HEK293 (cell line): Measurements from ENCODE around the gene HMG20B.

ENCODE experiments used
- BCL11A ChIP-seq: fragments of 450-650 bp; formaldehyde crosslinking; IDR thresholded peaks from 2 replicates; pipeline ENCODE4 v1.5.1; 2016; ENCODE audit warnings: low read depth, missing biosample characterization, missing genetic modification characterization
- EGR2 ChIP-seq: fragments of 450-650 bp; formaldehyde crosslinking; IDR thresholded peaks from 2 replicates; pipeline ENCODE4 v1.5.1; 2016; ENCODE audit warnings: low read depth, missing biosample characterization, missing genetic modification characterization
- FEZF1 ChIP-seq: fragments of 450-650 bp; formaldehyde crosslinking; IDR thresholded peaks from 2 replicates; pipeline ENCODE4 v1.5.1; 2016; ENCODE audit warnings: missing biosample characterization, missing genetic modification characterization
- GFI1B ChIP-seq: fragments of 450-650 bp; formaldehyde crosslinking; IDR thresholded peaks from 2 replicates; pipeline ENCODE4 v1.5.1; 2016; ENCODE audit warnings: missing biosample characterization, missing genetic modification characterization
- IKZF3 ChIP-seq: fragments of 450-650 bp; IDR thresholded peaks from 2 replicates; pipeline ENCODE4 v1.5.0; 2018; ENCODE audit warnings: missing biosample characterization, mild to moderate bottlenecking, missing genetic modification characterization, moderate library complexity
- KLF1 ChIP-seq: fragments of 450-650 bp; formaldehyde crosslinking; IDR thresholded peaks from 2 replicates; pipeline ENCODE4 v1.5.1; 2016; ENCODE audit warnings: missing biosample characterization, missing genetic modification characterization
- MYNN ChIP-seq: fragments of 450-650 bp; formaldehyde crosslinking; IDR thresholded peaks from 2 replicates; pipeline ENCODE4 v1.5.1; 2016; ENCODE audit warnings: missing biosample characterization, missing genetic modification characterization, borderline replicate concordance
- PRDM1 ChIP-seq: fragments of 450-650 bp; formaldehyde crosslinking; IDR thresholded peaks from 2 replicates; pipeline ENCODE4; 2016; ENCODE audit warnings: missing biosample characterization, missing genetic modification characterization
- SETDB1 ChIP-seq: IDR thresholded peaks from one replicate; pipeline ENCODE4 v1.6.1; 2017; ENCODE audit warnings: mild to moderate bottlenecking, low read length, moderate library complexity, mixed read lengths; ENCODE audit not compliant: insufficient read length
- SP2 ChIP-seq: fragments of 450-650 bp; formaldehyde crosslinking; IDR thresholded peaks from 2 replicates; pipeline ENCODE4 v1.5.1; 2016; ENCODE audit warnings: missing biosample characterization, missing genetic modification characterization
- SP3 ChIP-seq: fragments of 450-650 bp; formaldehyde crosslinking; IDR thresholded peaks from 2 replicates; pipeline ENCODE4 v1.5.1; 2016; ENCODE audit warnings: missing biosample characterization, missing genetic modification characterization
- SP7 ChIP-seq: fragments of 450-650 bp; formaldehyde crosslinking; IDR thresholded peaks from 2 replicates; pipeline ENCODE4 v1.5.1; 2016; ENCODE audit warnings: missing biosample characterization, missing genetic modification characterization
- YY1 ChIP-seq: fragments of 450-650 bp; formaldehyde crosslinking; IDR thresholded peaks from 2 replicates; pipeline ENCODE4 v1.5.1; 2018; ENCODE audit warnings: missing biosample characterization, missing genetic modification characterization
- ZBTB48 ChIP-seq: fragments of 450-650 bp; formaldehyde crosslinking; IDR thresholded peaks from 2 replicates; pipeline ENCODE4 v1.5.1; 2016; ENCODE audit warnings: missing biosample characterization, missing genetic modification characterization
- ZBTB7A ChIP-seq: fragments of 450-650 bp; formaldehyde crosslinking; IDR thresholded peaks from 2 replicates; pipeline ENCODE4 v1.5.1; 2016; ENCODE audit warnings: low read depth, missing biosample characterization, missing genetic modification characterization
- ZFHX2 ChIP-seq: fragments of 450-650 bp; formaldehyde crosslinking; conservative IDR thresholded peaks from 2 replicates; pipeline ENCODE4 v1.5.1; 2016; ENCODE audit warnings: missing biosample characterization, missing genetic modification characterization
- ZFP69B ChIP-seq: fragments of 450-650 bp; formaldehyde crosslinking; IDR thresholded peaks from 2 replicates; pipeline ENCODE4 v1.5.1; 2016; ENCODE audit warnings: missing biosample characterization, missing genetic modification characterization
- ZNF292 ChIP-seq: fragments of 450-650 bp; formaldehyde crosslinking; IDR thresholded peaks from 2 replicates; pipeline ENCODE4 v1.5.1; 2016; ENCODE audit warnings: low read depth, missing biosample characterization, missing genetic modification characterization, borderline replicate concordance
- ZNF302 ChIP-seq: fragments of 450-650 bp; formaldehyde crosslinking; IDR thresholded peaks from 2 replicates; pipeline ENCODE4 v1.5.1; 2016; ENCODE audit warnings: missing biosample characterization, missing genetic modification characterization, low read depth
- ZNF335 ChIP-seq: fragments of 450-650 bp; formaldehyde crosslinking; conservative IDR thresholded peaks from 2 replicates; pipeline ENCODE4 v1.5.1; 2016; ENCODE audit warnings: missing biosample characterization, missing genetic modification characterization
- ZNF350 ChIP-seq: fragments of 450-650 bp; formaldehyde crosslinking; IDR thresholded peaks from 2 replicates; pipeline ENCODE4 v1.5.0; 2017; ENCODE audit warnings: missing biosample characterization, mild to moderate bottlenecking, missing genetic modification characterization
- ZNF391 ChIP-seq: fragments of 450-650 bp; formaldehyde crosslinking; IDR thresholded peaks from 2 replicates; pipeline ENCODE4 v1.5.1; 2016; ENCODE audit warnings: low read depth, missing biosample characterization, missing genetic modification characterization, borderline replicate concordance
- ZNF404 ChIP-seq: fragments of 450-650 bp; formaldehyde crosslinking; IDR thresholded peaks from 2 replicates; pipeline ENCODE4 v1.5.1; 2017; ENCODE audit warnings: missing biosample characterization, missing genetic modification characterization
- ZNF433 ChIP-seq: fragments of 450-650 bp; formaldehyde crosslinking; IDR thresholded peaks from 2 replicates; pipeline ENCODE4 v1.5.1; 2016; ENCODE audit warnings: missing biosample characterization, missing genetic modification characterization, low read depth
- ZNF514 ChIP-seq: fragments of 450-650 bp; formaldehyde crosslinking; IDR thresholded peaks from 2 replicates; pipeline ENCODE4 v1.5.1; 2016; ENCODE audit warnings: missing biosample characterization, missing genetic modification characterization
- ZNF530 ChIP-seq: fragments of 450-650 bp; formaldehyde crosslinking; IDR thresholded peaks from 2 replicates; pipeline ENCODE4 v1.5.1; 2016; ENCODE audit warnings: low read depth, missing biosample characterization, missing genetic modification characterization
- ZNF561 ChIP-seq: fragments of 450-650 bp; IDR thresholded peaks from 2 replicates; pipeline ENCODE4 v1.5.1; 2018; ENCODE audit warnings: missing biosample characterization, missing genetic modification characterization, borderline replicate concordance
- ZNF585B ChIP-seq: fragments of 450-650 bp; formaldehyde crosslinking; IDR thresholded peaks from 2 replicates; pipeline ENCODE4 v1.5.1; 2016; ENCODE audit warnings: missing biosample characterization, missing genetic modification characterization
- ZNF596 ChIP-seq: fragments of 450-650 bp; IDR thresholded peaks from 2 replicates; pipeline ENCODE4 v1.5.0; 2018; ENCODE audit warnings: missing biosample characterization, mild to moderate bottlenecking, missing genetic modification characterization, moderate library complexity
- ZNF610 ChIP-seq: fragments of 450-650 bp; formaldehyde crosslinking; IDR thresholded peaks from 2 replicates; pipeline ENCODE4 v1.5.1; 2016; ENCODE audit warnings: missing biosample characterization, missing genetic modification characterization, borderline replicate concordance
- ZNF701 ChIP-seq: fragments of 450-650 bp; formaldehyde crosslinking; IDR thresholded peaks from 2 replicates; pipeline ENCODE4 v1.5.1; 2016; ENCODE audit warnings: missing biosample characterization, missing genetic modification characterization
- ZNF76 ChIP-seq: fragments of 450-650 bp; formaldehyde crosslinking; IDR thresholded peaks from 2 replicates; pipeline ENCODE4; 2016; ENCODE audit warnings: low read depth, missing biosample characterization, missing genetic modification characterization, borderline replicate concordance
- ZNF776 ChIP-seq: fragments of 450-650 bp; formaldehyde crosslinking; IDR thresholded peaks from 2 replicates; pipeline ENCODE4 v1.5.0; 2017; ENCODE audit warnings: missing biosample characterization, missing genetic modification characterization, borderline replicate concordance
- ZNF777 ChIP-seq: fragments of 450-650 bp; formaldehyde crosslinking; IDR thresholded peaks from 2 replicates; pipeline ENCODE4 v1.5.1; 2017; ENCODE audit warnings: missing biosample characterization, missing genetic modification characterization, borderline replicate concordance
- ZNF785 ChIP-seq: fragments of 450-650 bp; formaldehyde crosslinking; IDR thresholded peaks from 2 replicates; pipeline ENCODE4 v1.5.1; 2016; ENCODE audit warnings: missing biosample characterization, missing genetic modification characterization
- ZNF830 ChIP-seq: fragments of 450-650 bp; IDR thresholded peaks from 2 replicates; pipeline ENCODE4 v1.5.0; 2018; ENCODE audit warnings: missing biosample characterization, missing genetic modification characterization, low read depth, mild to moderate bottlenecking, moderate library complexity
- ZSCAN30 ChIP-seq: fragments of 450-650 bp; IDR thresholded peaks from 2 replicates; pipeline ENCODE4 v1.5.1; 2018; ENCODE audit warnings: missing biosample characterization, mild to moderate bottlenecking, missing genetic modification characterization, moderate library complexity
- TF ChIP-seq, protein P1 (sequence below): fragments of 450-650 bp; formaldehyde crosslinking; IDR thresholded peaks from 2 replicates; pipeline ENCODE4 v1.5.1; 2016; ENCODE audit warnings: missing biosample characterization, missing genetic modification characterization
- TF ChIP-seq, protein P2 (sequence below): fragments of 450-650 bp; formaldehyde crosslinking; IDR thresholded peaks from 2 replicates; pipeline ENCODE4 v1.5.1; 2016; ENCODE audit warnings: missing biosample characterization, missing genetic modification characterization, borderline replicate concordance

Gene HMG20B

DNA sequence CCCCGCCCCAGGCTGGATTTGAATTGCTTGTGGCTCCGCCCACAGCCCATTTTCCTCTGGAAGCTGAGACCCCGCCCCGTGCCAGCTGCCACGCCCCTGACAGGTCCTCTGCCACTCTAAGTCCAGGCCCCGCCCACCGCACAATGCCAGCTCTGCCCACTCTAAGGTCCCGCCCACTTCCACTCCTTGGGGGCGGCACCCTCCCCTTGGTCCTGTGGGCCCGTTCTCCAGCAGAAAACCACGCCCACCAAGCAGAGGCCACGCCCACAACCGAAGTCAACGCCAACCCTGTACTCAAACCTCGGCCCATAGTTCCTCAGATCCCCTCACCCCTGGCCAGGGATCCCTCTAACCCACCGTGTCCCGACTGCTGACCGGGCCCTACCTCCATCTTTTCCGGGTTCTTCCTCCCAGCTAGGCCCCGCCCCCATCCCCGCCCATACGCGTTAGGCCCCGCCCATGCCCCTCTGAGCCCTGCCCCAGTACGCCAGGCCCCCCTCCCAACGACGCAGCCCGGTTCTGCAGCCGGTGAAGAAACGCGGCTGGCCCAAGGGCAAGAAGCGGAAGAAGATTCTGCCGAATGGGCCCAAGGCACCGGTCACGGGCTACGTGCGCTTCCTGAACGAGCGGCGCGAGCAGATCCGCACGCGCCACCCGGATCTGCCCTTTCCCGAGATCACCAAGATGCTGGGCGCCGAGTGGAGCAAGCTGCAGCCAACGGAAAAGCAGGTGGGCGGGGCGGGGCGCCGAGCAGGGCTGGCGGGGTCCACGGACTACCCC, 1.3 kb downstream of the HMG20B start (continued):
- no peak for TF ChIP-seq SP7 (tag by site-specific recombination)
- TF ChIP-seq ZNF514 (tag by site-specific recombination) = no peak
- TF ChIP-seq ZNF777 (tag by site-specific recombination) = no peak
- TF ChIP-seq ZNF433 (tag by site-specific recombination) = no peak
- TF ChIP-seq EGR2 (tag by site-specific recombination) = peak; percentile 86
- TF ChIP-seq ZNF585B (tag by site-specific recombination) = no peak
- no peak for TF ChIP-seq ZNF776
- no peak for TF ChIP-seq ZNF404
- peak; percentile 87 for TF ChIP-seq ZFHX2 (tag by site-specific recombination)
- no peak for TF ChIP-seq ZBTB7A (tag by site-specific recombination)
- TF ChIP-seq ZNF830 (tag by site-specific recombination) = no peak
- TF ChIP-seq KLF1 (tag by site-specific recombination) = peak; percentile 81
- TF ChIP-seq ZNF76 (tag by site-specific recombination) = no peak
- TF ChIP-seq SP3 = peak; percentile 96
- peak; percentile 33; the same call in 1 of the 2 replicates for TF ChIP-seq YY1 (tag by site-specific recombination)
- no peak for TF ChIP-seq BCL11A (tag by site-specific recombination)
- TF ChIP-seq PRDM1 = no peak
- no peak for TF ChIP-seq ZNF530 (tag by site-specific recombination)
- TF ChIP-seq ZNF292 (tag by site-specific recombination) = no peak
- peak; percentile 87 for TF ChIP-seq ZFP69B (tag by site-specific recombination)
- no peak for TF ChIP-seq ZNF561 (tag by site-specific recombination)
- TF ChIP-seq FEZF1 (tag by site-specific recombination) = no peak
- TF ChIP-seq, protein P1, sequence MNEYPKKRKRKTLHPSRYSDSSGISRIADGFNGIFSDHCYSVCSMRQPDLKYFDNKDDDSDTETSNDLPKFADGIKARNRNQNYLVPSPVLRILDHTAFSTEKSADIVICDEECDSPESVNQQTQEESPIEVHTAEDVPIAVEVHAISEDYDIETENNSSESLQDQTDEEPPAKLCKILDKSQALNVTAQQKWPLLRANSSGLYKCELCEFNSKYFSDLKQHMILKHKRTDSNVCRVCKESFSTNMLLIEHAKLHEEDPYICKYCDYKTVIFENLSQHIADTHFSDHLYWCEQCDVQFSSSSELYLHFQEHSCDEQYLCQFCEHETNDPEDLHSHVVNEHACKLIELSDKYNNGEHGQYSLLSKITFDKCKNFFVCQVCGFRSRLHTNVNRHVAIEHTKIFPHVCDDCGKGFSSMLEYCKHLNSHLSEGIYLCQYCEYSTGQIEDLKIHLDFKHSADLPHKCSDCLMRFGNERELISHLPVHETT = no peak
- no peak for TF ChIP-seq ZNF701 (tag by site-specific recombination)
- TF ChIP-seq GFI1B (tag by site-specific recombination) = no peak
- TF ChIP-seq ZNF610 = no peak
- TF ChIP-seq, protein P2, sequence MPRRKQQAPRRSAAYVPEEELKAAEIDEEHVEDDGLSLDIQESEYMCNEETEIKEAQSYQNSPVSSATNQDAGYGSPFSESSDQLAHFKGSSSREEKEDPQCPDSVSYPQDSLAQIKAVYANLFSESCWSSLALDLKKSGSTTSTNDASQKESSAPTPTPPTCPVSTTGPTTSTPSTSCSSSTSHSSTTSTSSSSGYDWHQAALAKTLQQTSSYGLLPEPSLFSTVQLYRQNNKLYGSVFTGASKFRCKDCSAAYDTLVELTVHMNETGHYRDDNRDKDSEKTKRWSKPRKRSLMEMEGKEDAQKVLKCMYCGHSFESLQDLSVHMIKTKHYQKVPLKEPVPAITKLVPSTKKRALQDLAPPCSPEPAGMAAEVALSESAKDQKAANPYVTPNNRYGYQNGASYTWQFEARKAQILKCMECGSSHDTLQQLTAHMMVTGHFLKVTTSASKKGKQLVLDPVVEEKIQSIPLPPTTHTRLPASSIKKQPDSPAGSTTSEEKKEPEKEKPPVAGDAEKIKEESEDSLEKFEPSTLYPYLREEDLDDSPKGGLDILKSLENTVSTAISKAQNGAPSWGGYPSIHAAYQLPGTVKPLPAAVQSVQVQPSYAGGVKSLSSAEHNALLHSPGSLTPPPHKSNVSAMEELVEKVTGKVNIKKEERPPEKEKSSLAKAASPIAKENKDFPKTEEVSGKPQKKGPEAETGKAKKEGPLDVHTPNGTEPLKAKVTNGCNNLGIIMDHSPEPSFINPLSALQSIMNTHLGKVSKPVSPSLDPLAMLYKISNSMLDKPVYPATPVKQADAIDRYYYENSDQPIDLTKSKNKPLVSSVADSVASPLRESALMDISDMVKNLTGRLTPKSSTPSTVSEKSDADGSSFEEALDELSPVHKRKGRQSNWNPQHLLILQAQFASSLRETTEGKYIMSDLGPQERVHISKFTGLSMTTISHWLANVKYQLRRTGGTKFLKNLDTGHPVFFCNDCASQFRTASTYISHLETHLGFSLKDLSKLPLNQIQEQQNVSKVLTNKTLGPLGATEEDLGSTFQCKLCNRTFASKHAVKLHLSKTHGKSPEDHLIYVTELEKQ (tag by site-specific recombination) = no peak
- TF ChIP-seq MYNN (tag by site-specific recombination) = no peak
- TF ChIP-seq ZSCAN30 = no peak
- TF ChIP-seq IKZF3 (tag by site-specific recombination) = no peak
- TF ChIP-seq ZNF350 (tag by site-specific recombination) = no peak
- no peak for TF ChIP-seq ZNF596 (tag by site-specific recombination)
- 0 out of 2 replicates have a peak, but pooled peaks have one; percentile 1 for TF ChIP-seq ZNF335 (tag by site-specific recombination)
- TF ChIP-seq ZNF302 (tag by site-specific recombination) = no peak
- no peak for TF ChIP-seq ZNF785 (tag by site-specific recombination)
- TF ChIP-seq ZBTB48 = no peak
- peak; percentile 96 for TF ChIP-seq SP2 (tag by site-specific recombination)
- TF ChIP-seq ZNF391 (tag by site-specific recombination) = no peak
- no peak for TF ChIP-seq SETDB1
